Measurements from ENCODE around the gene CYP8B1.

- no peak for TF ChIP-seq CTCF (IDR thresholded peaks at IDR 0.05; ENCODE audit: low read length)
- TF ChIP-seq EZH2 (IDR thresholded peaks at IDR 0.05; ENCODE audit: borderline replicate concordance, low read length): no peak
Observed at GRCh38 chr3:42880183-42880582, 4.5 kb upstream of the CYP8B1 start.

All from OCI-LY1 (cell line).